HCT116 (cell line): ENCODE results near the gene FN3KRP. TPM values are rescaled to one million over a fixed set of nuclear protein-coding genes. Genes with fewer than 3 reads are reported as not detected.

Source experiments
- ATAC-seq: fragments of 200-7000 bp; cut with Tn5 transposase; 2 replicates; pipeline ENCODE4 v1.9.1; 2020; ENCODE audit warnings: mild to moderate bottlenecking, moderate library complexity
- BruUV-seq: library from RNA; stranded (reverse); fragments of 400-500 nt; replicated peaks from 2 replicates; lab custom pipeline; 2021; lab: Mats Ljungman, UMichigan
- CTCF ChIA-PET: fragments of 300-600 bp; sonication (Branson Sonifier 250); formaldehyde crosslinking; loops from one replicate; lab custom pipeline; 2021; ENCODE audit warnings: antibody characterized with exemption; lab: Charles Lee
- POLR2A ChIA-PET: fragments of 300-600, 350-600 bp; sonication (Branson Sonifier 250); formaldehyde crosslinking; loops from one replicate; lab custom pipeline; 2021; ENCODE audit warnings: antibody characterized with exemption; lab: Charles Lee
- RAD21 ChIA-PET, 2 experiments: fragments of 300-600 bp; sonication (Branson Sonifier 250); formaldehyde crosslinking; loops; one replicate each; lab custom pipeline; 2023; ENCODE audit warnings: low total read pairs in 2 of 2; ENCODE audit not compliant: uncharacterized antibody in 2 of 2, unreplicated experiment in 2 of 2, low non-redundant PET in 1 of 2; lab: Charles Lee
- DNase-seq: peaks from one replicate; pipeline ENCODE4 v3.0.0-alpha.2; 2010; ENCODE audit warnings: low read depth, low spot score
- H2AFZ ChIP-seq: fragments of 200-600 bp; shearing (Covaris generic), sonication (generic); 2 replicates; pipeline ENCODE4 v1.6.1; 2017; ENCODE audit warnings: low read depth, mixed run types, mixed read lengths, antibody characterized with exemption, low read length; ENCODE audit not compliant: poor library complexity, severe bottlenecking
- H3K27ac ChIP-seq: 2 replicates; pipeline ENCODE4 v1.5.1; 2012; ENCODE audit warnings: low read depth, low read length
- H3K27me3 ChIP-seq: fragments of 200-600 bp; sonication (generic); 2 replicates; pipeline ENCODE4 v1.6.1; 2016; ENCODE audit warnings: mixed run types, low read length, mixed read lengths; ENCODE audit not compliant: insufficient read depth
- H3K36me3 ChIP-seq, 2 experiments: fragments of 200-500 bp in 1 of 2; fragments of 200-600 bp in 1 of 2; sonication (Bioruptor generic) in 1 of 2; sonication (generic) in 1 of 2; 2 replicates each; pipeline versions ENCODE4 v1.5.1 to v1.6.1; 2014 to 2016; ENCODE audit warnings: low read length in 2 of 2, inconsistent platforms in 1 of 2, mixed read lengths in 1 of 2, mixed run types in 1 of 2; ENCODE audit not compliant: insufficient read depth in 2 of 2, control insufficient read depth in 1 of 2
- H3K4me1 ChIP-seq, 2 experiments: fragments of 200-600 bp in 1 of 2; sonication (generic) in 1 of 2; 2 replicates each; pipeline versions ENCODE4 v1.5.1 to v1.6.1; 2012 to 2017; ENCODE audit warnings: low read length in 2 of 2, inconsistent platforms in 1 of 2, mild to moderate bottlenecking in 1 of 2, mixed read lengths in 1 of 2, mixed run types in 1 of 2, moderate library complexity in 1 of 2; ENCODE audit not compliant: insufficient read depth in 2 of 2, control insufficient read depth in 1 of 2
- H3K4me2 ChIP-seq: fragments of 200-600 bp; sonication (generic); 2 replicates; pipeline ENCODE4 v1.6.1; 2017; ENCODE audit warnings: mixed run types, low read length, mixed read lengths
- H3K4me3 ChIP-seq, 2 experiments: fragments of 200-600 bp in 1 of 2; sonication (generic) in 1 of 2; replicated peaks in 1 of 2; 2 replicates each; pipeline ENCODE4 v1.5.1; 2011 to 2016; ENCODE audit warnings: low read length in 2 of 2, control low read depth in 1 of 2, low read depth in 1 of 2, mild to moderate bottlenecking in 1 of 2, mixed read lengths in 1 of 2, mixed run types in 1 of 2
- H3K79me2 ChIP-seq: fragments of 200-600 bp; sonication (generic); 2 replicates; pipeline ENCODE4 v1.6.1; 2017; ENCODE audit warnings: mild to moderate bottlenecking, mixed run types, low read length, moderate library complexity, mixed read lengths; ENCODE audit not compliant: insufficient read depth
- H3K9ac ChIP-seq: fragments of 200-600 bp; sonication (generic); 2 replicates; pipeline ENCODE4 v1.6.1; 2016; ENCODE audit warnings: low read length, mixed read lengths
- H3K9me2 ChIP-seq: fragments of 200-600 bp; sonication (generic), shearing (Covaris generic); 2 replicates; pipeline ENCODE4 v1.6.1; 2017; ENCODE audit warnings: mixed run types, mild to moderate bottlenecking, moderate library complexity; ENCODE audit not compliant: insufficient read depth
- H3K9me3 ChIP-seq, 2 experiments: fragments of 200-500 bp in 1 of 2; fragments of 200-600 bp in 1 of 2; sonication (Bioruptor generic) in 1 of 2; sonication (generic) in 1 of 2; 2 replicates each; pipeline ENCODE4 v1.6.1; 2014 to 2017; ENCODE audit warnings: low read length in 2 of 2, mixed read lengths in 2 of 2, inconsistent platforms in 1 of 2, low read depth in 1 of 2, mild to moderate bottlenecking in 1 of 2, mixed run types in 1 of 2, moderate library complexity in 1 of 2; ENCODE audit not compliant: control insufficient read depth in 1 of 2, insufficient read depth in 1 of 2
- H4K20me1 ChIP-seq: fragments of 200-600 bp; sonication (generic), shearing (Covaris generic); 2 replicates; pipeline ENCODE4 v1.6.1; 2017; ENCODE audit warnings: mixed run types, mild to moderate bottlenecking, moderate library complexity; ENCODE audit not compliant: insufficient read depth
- CBX3 ChIP-seq: IDR thresholded peaks from 2 replicates; pipeline ENCODE4 v1.6.1; 2012; ENCODE audit warnings: low read depth
- ELF1 ChIP-seq: IDR thresholded peaks from 2 replicates; pipeline ENCODE4 v1.6.1; 2012; ENCODE audit warnings: low read depth, borderline replicate concordance
- EZH2 ChIP-seq: fragments of 200-600 bp; sonication (generic); IDR thresholded peaks from 2 replicates; pipeline ENCODE4 v1.6.1; 2017; ENCODE audit warnings: antibody characterized with exemption, mixed run types
- FOSL1 ChIP-seq: IDR thresholded peaks from 2 replicates; pipeline ENCODE4 v1.6.1; 2012; ENCODE audit warnings: low read depth
- JUND ChIP-seq: IDR thresholded peaks from 2 replicates; pipeline ENCODE4 v1.6.1; 2012
- MAX ChIP-seq: IDR thresholded peaks from 2 replicates; pipeline ENCODE4 v1.6.1; 2012
- POLR2AphosphoS5 ChIP-seq: IDR thresholded peaks from 2 replicates; pipeline ENCODE4 v1.6.1; 2011; ENCODE audit warnings: mild to moderate bottlenecking, low read depth, low read length, moderate library complexity
- RAD21 ChIP-seq: IDR thresholded peaks from 2 replicates; pipeline ENCODE4 v1.6.1; 2012; ENCODE audit warnings: low read depth, mild to moderate bottlenecking
- SIN3A ChIP-seq: IDR thresholded peaks from 2 replicates; pipeline ENCODE4 v1.6.1; 2012; ENCODE audit warnings: low read depth
- SP1 ChIP-seq: IDR thresholded peaks from 2 replicates; pipeline ENCODE4 v1.6.1; 2012; ENCODE audit warnings: low read depth
- SRF ChIP-seq: IDR thresholded peaks from 2 replicates; pipeline ENCODE4 v1.6.1; 2012; ENCODE audit warnings: low read depth
- YY1 ChIP-seq: IDR thresholded peaks from 2 replicates; pipeline ENCODE4 v1.6.1; 2011; ENCODE audit warnings: low read length, low read depth, moderate library complexity, mild to moderate bottlenecking; ENCODE audit not compliant: insufficient replicate concordance; ENCODE audit errors: extremely low read depth
- ZBTB33 ChIP-seq: IDR thresholded peaks from 2 replicates; pipeline ENCODE4 v1.6.1; 2011; ENCODE audit warnings: mild to moderate bottlenecking, low read length, moderate library complexity; ENCODE audit not compliant: insufficient replicate concordance; ENCODE audit errors: extremely low read depth
- ZNF274 ChIP-seq: fragments of 200-500 bp; sonication (Bioruptor generic); IDR thresholded peaks from 2 replicates; pipeline ENCODE4 v1.6.1; 2014; ENCODE audit warnings: mild to moderate bottlenecking, low read depth, low read length, inconsistent platforms
- intact Hi-C: fragments of 100-400 bp; cut with micrococcal nuclease; formaldehyde crosslinking; loops from 2 replicates; pipeline ENCODE4 v1.10.0; 2022
- total RNA-seq: library from RNA; stranded (reverse); gene quantifications from one replicate; pipeline ENCODE4 v1.2.1, GENCODE V29; 2021; ENCODE audit not compliant: unreplicated experiment

Gene FN3KRP
- total RNA-seq, 1 experiment from 2014 or later, result 35.2 TPM

GRCh38 chr17:82674656-82675475 lies 41.6 kb upstream of the FN3KRP start:
- ATAC-seq (no peak), DNase-seq (no peak)
- no peak overlapping the region for H2AFZ ChIP-seq
- H3K9me2 ChIP-seq, result no peaks in the 10 kb centered on the region
- POLR2A ChIA-PET, result interaction anchor here (0.6 kb wide), 1 partner anchor 1367 kb away, joined by 3 read pairs; no protein-coding TSS in a partner anchor
- intact Hi-C loops, result no loop called here
- CTCF ChIA-PET, result no interaction called here
- H3K36me3 ChIP-seq, result no peaks in the 10 kb centered on the region
- no peaks in the 10 kb centered on the region for H4K20me1 ChIP-seq
- no peaks in the 10 kb centered on the region for H3K79me2 ChIP-seq
- no peak overlapping the region for H3K27ac ChIP-seq
- no TSS peak for BruUV-seq
- RAD21 ChIA-PET, result no interaction called here
- H3K4me3 ChIP-seq, result no peak overlapping the region
- TF ChIP-seq SRF (no peak), JUND (no peak), MAX (no peak), ELF1 (no peak), EZH2 (no peak), SIN3A (no peak), FOSL1 (no peak)
- no peaks in the 10 kb centered on the region for H3K4me1 ChIP-seq
- no peak overlapping the region for H3K9ac ChIP-seq
- H3K9me3 ChIP-seq, result no peaks in the 10 kb centered on the region
- no peak overlapping the region for H3K4me2 ChIP-seq
- H3K27me3 ChIP-seq, result no peaks in the 10 kb centered on the region

GRCh38 chr17:82675476-82676245 lies 40.8 kb upstream of the FN3KRP start:
- Histone ChIP-seq H3K4me1 (no peaks in the 10 kb centered on the region), H3K27ac (no peak overlapping the region), H3K4me2 (no peak overlapping the region), H3K4me3 (no peak overlapping the region), H3K27me3 (no peaks in the 10 kb centered on the region), H3K9ac (no peak overlapping the region), H3K79me2 (no peaks in the 10 kb centered on the region), H3K9me2 (no peaks in the 10 kb centered on the region), H4K20me1 (no peaks in the 10 kb centered on the region), H2AFZ (no peak overlapping the region), H3K9me3 (no peaks in the 10 kb centered on the region), H3K36me3 (no peaks in the 10 kb centered on the region)
- BruUV-seq, result no TSS peak
- CTCF ChIA-PET, result no interaction called here
- no peak for TF ChIP-seq SIN3A
- TF ChIP-seq RAD21, result no peak
- TF ChIP-seq ZBTB33, result no peak
- TF ChIP-seq ZNF274, result no peak
- no peak for TF ChIP-seq CBX3
- no peak for TF ChIP-seq FOSL1
- no peak for TF ChIP-seq POLR2AphosphoS5
- TF ChIP-seq MAX, result no peak
- TF ChIP-seq YY1, result no peak
- TF ChIP-seq SP1, result no peak
- DNase-seq, result no peak
- RAD21 ChIA-PET, result no interaction called here
- no peak for ATAC-seq
- intact Hi-C loops, result no loop called here
- POLR2A ChIA-PET, result no interaction called here
